Endothelial cell (in vitro differentiated cells): ENCODE measurements around the gene CBY3. TPM values are rescaled to one million over a fixed set of nuclear protein-coding genes. Genes with fewer than 3 reads are reported as not detected.
A peak's percentile ranks its signal among the peaks of the same experiment; 100 is the strongest.

Experiments
- DNase-seq: peaks from one replicate; pipeline ENCODE4 v3.0.0; 2021; ENCODE audit warnings: low spot score
- H3K27ac Mint-ChIP-seq: one replicate; pipeline ENCODE4 v1.8.0; 2021; ENCODE audit warnings: mixed read lengths, inconsistent platforms; ENCODE audit not compliant: unreplicated experiment
- H3K27me3 Mint-ChIP-seq: one replicate; pipeline ENCODE4 v1.8.0; 2021; ENCODE audit warnings: mild to moderate bottlenecking, moderate library complexity, mixed read lengths, inconsistent platforms; ENCODE audit not compliant: unreplicated experiment
- H3K36me3 Mint-ChIP-seq: one replicate; pipeline ENCODE4 v1.8.0; 2021; ENCODE audit warnings: mild to moderate bottlenecking, low read depth, mixed read lengths, inconsistent platforms; ENCODE audit not compliant: unreplicated experiment
- H3K4me1 Mint-ChIP-seq: one replicate; pipeline ENCODE4 v1.8.0; 2021; ENCODE audit warnings: mild to moderate bottlenecking, mixed read lengths, inconsistent platforms; ENCODE audit not compliant: unreplicated experiment
- H3K4me3 Mint-ChIP-seq: one replicate; pipeline ENCODE4 v1.8.0; 2021; ENCODE audit warnings: mild to moderate bottlenecking, mixed read lengths, inconsistent platforms; ENCODE audit not compliant: unreplicated experiment
- H3K9me3 Mint-ChIP-seq: one replicate; pipeline ENCODE4 v1.8.0; 2021; ENCODE audit warnings: mixed read lengths, inconsistent platforms; ENCODE audit not compliant: unreplicated experiment
- long read RNA-seq: library from polyadenylated mRNA; unstranded; transcript quantifications from one replicate; pipeline ENCODE4 v2.0.0, GENCODE V29; 2020; ENCODE audit not compliant: unreplicated experiment
- total RNA-seq: library from RNA; stranded (reverse); fragmentation: NEBNext Ultra II Directional; extraction: Animal tissue kit (Norgen Biotek cat#: 25700); gene quantifications from one replicate; pipeline ENCODE4 v1.2.1, GENCODE V29; 2021; ENCODE audit not compliant: unreplicated experiment
- TF ChIP-seq, protein P1 (sequence below): fragments of 200-600 bp; sonication (generic); IDR thresholded peaks from one replicate; pipeline ENCODE4 v1.5.0; 2021; ENCODE audit warnings: antibody characterized with exemption; ENCODE audit not compliant: unreplicated experiment

CBY3 gene
- not detected for total RNA-seq
- long read RNA-seq, result 0 reads

- DNase-seq, result no peak
- Mint-ChIP-seq H3K4me1 (peaks cover 7% of the 10 kb centered on the region), H3K27ac (no peak within 1 kb of the TSS), H3K9me3 (no peaks in the 10 kb centered on the region), H3K27me3 (peaks cover 6% of the 10 kb centered on the region), H3K36me3 (no peaks in the 10 kb centered on the region), H3K4me3 (peak within 1 kb of the TSS; percentile 4)
- TF ChIP-seq, protein P1, sequence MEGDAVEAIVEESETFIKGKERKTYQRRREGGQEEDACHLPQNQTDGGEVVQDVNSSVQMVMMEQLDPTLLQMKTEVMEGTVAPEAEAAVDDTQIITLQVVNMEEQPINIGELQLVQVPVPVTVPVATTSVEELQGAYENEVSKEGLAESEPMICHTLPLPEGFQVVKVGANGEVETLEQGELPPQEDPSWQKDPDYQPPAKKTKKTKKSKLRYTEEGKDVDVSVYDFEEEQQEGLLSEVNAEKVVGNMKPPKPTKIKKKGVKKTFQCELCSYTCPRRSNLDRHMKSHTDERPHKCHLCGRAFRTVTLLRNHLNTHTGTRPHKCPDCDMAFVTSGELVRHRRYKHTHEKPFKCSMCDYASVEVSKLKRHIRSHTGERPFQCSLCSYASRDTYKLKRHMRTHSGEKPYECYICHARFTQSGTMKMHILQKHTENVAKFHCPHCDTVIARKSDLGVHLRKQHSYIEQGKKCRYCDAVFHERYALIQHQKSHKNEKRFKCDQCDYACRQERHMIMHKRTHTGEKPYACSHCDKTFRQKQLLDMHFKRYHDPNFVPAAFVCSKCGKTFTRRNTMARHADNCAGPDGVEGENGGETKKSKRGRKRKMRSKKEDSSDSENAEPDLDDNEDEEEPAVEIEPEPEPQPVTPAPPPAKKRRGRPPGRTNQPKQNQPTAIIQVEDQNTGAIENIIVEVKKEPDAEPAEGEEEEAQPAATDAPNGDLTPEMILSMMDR, result no peak
Measured at GRCh38 chr5:179680780-179681401, at the start of gene CBY3. CBY3 (minus strand) TSS chr5:179681034; CDS start chr5:179680918, 116 bp downstream.

- Mint-ChIP-seq H3K9me3 (no peaks in the 10 kb centered on the region), H3K36me3 (peaks cover 18% of the 10 kb centered on the region), H3K4me3 (no peak overlapping the region), H3K4me1 (peaks cover 26% of the 10 kb centered on the region), H3K27ac (no peak overlapping the region), H3K27me3 (peaks cover 2% of the 10 kb centered on the region)
- no peak for DNase-seq
- TF ChIP-seq, protein P1, result no peak
Measured at GRCh38 chr5:179730356-179730755, 49.5 kb upstream of the CBY3 start.

DNA sequence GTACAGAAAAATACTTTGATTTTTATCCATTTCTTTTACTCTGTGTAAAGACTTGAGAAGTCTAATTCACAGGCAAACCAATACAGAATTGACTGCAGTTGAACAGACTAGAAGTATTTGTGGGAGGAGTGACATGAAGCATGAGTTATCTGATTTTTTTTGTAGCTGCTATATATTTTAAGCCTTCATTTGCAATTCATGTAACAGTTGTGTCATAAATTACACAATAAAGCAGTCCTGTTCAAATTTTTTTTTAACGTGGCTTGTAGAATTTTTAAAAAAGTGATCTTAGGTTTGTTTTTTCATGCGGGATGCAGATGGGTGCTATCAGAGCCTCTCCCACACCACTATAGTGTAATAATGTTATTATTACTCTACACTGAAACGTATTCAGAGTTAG is 48.9 kb upstream of the CBY3 start:
- Mint-ChIP-seq H3K4me1 (peaks cover 24% of the 10 kb centered on the region), H3K27me3 (peaks cover 2% of the 10 kb centered on the region), H3K27ac (no peak overlapping the region), H3K4me3 (no peak overlapping the region), H3K9me3 (no peaks in the 10 kb centered on the region), H3K36me3 (peaks cover 18% of the 10 kb centered on the region)
- TF ChIP-seq, protein P1, result no peak
- no peak for DNase-seq

DNA sequence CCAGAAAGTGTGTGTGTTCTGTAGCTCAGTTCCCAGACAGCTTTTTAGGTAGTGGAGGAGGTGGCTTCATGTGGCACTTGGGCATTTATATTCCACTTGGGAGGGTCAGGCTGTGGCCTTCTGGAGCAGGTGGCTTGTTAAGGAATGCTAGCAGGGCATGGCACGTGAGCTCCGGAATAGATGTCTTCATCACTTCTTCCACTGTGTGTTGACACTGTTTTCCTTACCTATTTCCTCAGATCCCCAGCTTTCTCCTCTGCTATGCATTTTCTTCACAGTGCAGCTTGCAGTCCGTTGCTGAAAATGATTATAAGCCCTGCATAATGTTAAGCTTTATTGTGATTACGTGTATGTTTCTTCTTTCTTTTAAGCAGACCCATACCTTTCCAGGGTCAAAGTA is 48.5 kb upstream of the CBY3 start:
- Mint-ChIP-seq H3K27me3 (peaks cover 2% of the 10 kb centered on the region), H3K9me3 (no peaks in the 10 kb centered on the region), H3K4me1 (peaks cover 22% of the 10 kb centered on the region), H3K4me3 (no peak overlapping the region), H3K36me3 (peaks cover 22% of the 10 kb centered on the region), H3K27ac (no peak overlapping the region)
- TF ChIP-seq, protein P1, result no peak
- no peak for DNase-seq

DNA sequence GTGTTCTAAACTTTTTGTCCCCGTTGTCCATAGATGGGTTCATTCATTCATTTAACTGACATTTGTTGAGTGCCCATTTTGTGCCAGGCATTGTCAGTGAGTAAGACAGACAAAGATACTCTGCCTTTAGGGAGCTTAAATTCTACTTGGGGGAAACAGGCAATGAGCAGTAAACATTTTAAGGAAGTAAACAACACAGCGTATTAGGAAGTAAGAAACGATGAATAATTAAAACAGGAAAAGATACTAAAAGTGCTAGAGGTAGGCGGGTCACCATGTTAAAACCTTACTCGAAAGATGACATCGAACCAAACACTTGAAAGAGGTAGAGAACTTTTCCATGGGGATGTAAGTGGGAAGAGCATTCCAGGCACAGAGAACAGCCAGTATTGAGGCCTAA is 46.3 kb upstream of the CBY3 start:
- TF ChIP-seq, protein P1, result no peak
- Mint-ChIP-seq H3K36me3 (peaks cover 29% of the 10 kb centered on the region), H3K4me3 (no peak overlapping the region), H3K4me1 (peaks cover 26% of the 10 kb centered on the region), H3K9me3 (no peaks in the 10 kb centered on the region), H3K27me3 (peaks cover 3% of the 10 kb centered on the region), H3K27ac (no peak overlapping the region)
- DNase-seq, result no peak
